Kidney (tissue), 14 donors: ENCODE results near the gene GABRB2. TPM values are rescaled to one million over a fixed set of nuclear protein-coding genes. Genes with fewer than 3 reads are reported as not detected.

Experiments used
- DNase-seq, 5 donors: peaks; one replicate each; pipeline ENCODE4 v3.0.0-alpha.2; 2013 to 2020
- FAIRE-seq: peaks from 2 replicates; lab custom pipeline; 2012; peaks lifted over from hg19 to GRCh38; lab: Jason Lieb, UNC
- H3K27ac ChIP-seq, 2 donors: one replicate each; pipeline ENCODE4 v1.7.0; 2013; ENCODE audit warnings: low read depth in 2 of 2, low read length in 2 of 2, inconsistent platforms in 1 of 2
- H3K27me3 ChIP-seq: one replicate; pipeline ENCODE4 v1.7.1; 2013; ENCODE audit warnings: low read length, inconsistent platforms; ENCODE audit not compliant: control insufficient read depth, insufficient read depth
- H3K36me3 ChIP-seq, 3 donors: one replicate each; pipeline versions ENCODE4 v1.7.0 to v1.7.1; 2013; ENCODE audit warnings: low read length in 3 of 3, control low read depth in 1 of 3, inconsistent platforms in 1 of 3; ENCODE audit not compliant: insufficient read depth in 3 of 3, control insufficient read depth in 2 of 3
- H3K4me1 ChIP-seq, 3 donors: one replicate each; pipeline versions ENCODE4 v1.7.0 to v1.7.1; 2013; ENCODE audit warnings: low read length in 3 of 3, inconsistent platforms in 1 of 3, low read depth in 1 of 3; ENCODE audit not compliant: control insufficient read depth in 2 of 3, insufficient read depth in 2 of 3
- H3K4me3 ChIP-seq, 3 donors: one replicate each; pipeline versions ENCODE4 v1.7.0 to v1.8.1; 2013; ENCODE audit warnings: low read length in 3 of 3, control low read depth in 1 of 3, inconsistent platforms in 1 of 3
- H3K9ac ChIP-seq, 3 donors: one replicate each; pipeline versions ENCODE4 v1.7.0 to v1.7.1; 2013; ENCODE audit warnings: low read length in 3 of 3, control low read depth in 1 of 3, inconsistent platforms in 1 of 3
- H3K9me3 ChIP-seq, 3 donors: one replicate each; pipeline versions ENCODE4 v1.7.0 to v1.7.1; 2013; ENCODE audit warnings: low read length in 3 of 3, control low read depth in 1 of 3, inconsistent platforms in 1 of 3; ENCODE audit not compliant: control insufficient read depth in 2 of 3, insufficient read depth in 1 of 3
- intact Hi-C: fragments of 100-400 bp; cut with DNase I; formaldehyde crosslinking; loops from one replicate; pipeline ENCODE4 v1.11.1; 2022
- polyA plus RNA-seq: library from polyadenylated mRNA; stranded (reverse); fragments of 350-450 nt; fragmentation: Illumina TruSeq; extraction: RNeasy Lipid Tissue Mini Kit (QIAGEN cat#74804); gene quantifications from one replicate; pipeline ENCODE4 v1.2.3, GENCODE V29; 2014; ENCODE audit warnings: low read depth, low replicate concordance; ENCODE audit not compliant: insufficient read depth
- total RNA-seq: library from RNA; stranded (reverse); fragmentation: NEBNext Ultra II Directional; extraction: Animal tissue kit (Norgen Biotek cat#: 25700); gene quantifications from one replicate; pipeline ENCODE4 v1.2.1, GENCODE V29; 2021
- TF ChIP-seq, protein P1 (sequence below): IDR thresholded peaks from 3 replicates; pipeline ENCODE4 v1.5.1; 2012; ENCODE audit warnings: mild to moderate bottlenecking, moderate library complexity, borderline replicate concordance; ENCODE audit not compliant: insufficient read depth; ENCODE audit errors: extremely low read depth
- donor health status: control.
- donor health status: control.
- donor health status: control.
- donor health status: control.
- donor health status: control.
- donor health status: DM: yes; HTN: yes; CAD: no.
- donor health status: Normal renal cell carcinoma (clear cell type).

GABRB2 gene
- total and polyA plus RNA-seq, 2 donors from 2014 or later = 0.90 to 4.4 TPM

DNA sequence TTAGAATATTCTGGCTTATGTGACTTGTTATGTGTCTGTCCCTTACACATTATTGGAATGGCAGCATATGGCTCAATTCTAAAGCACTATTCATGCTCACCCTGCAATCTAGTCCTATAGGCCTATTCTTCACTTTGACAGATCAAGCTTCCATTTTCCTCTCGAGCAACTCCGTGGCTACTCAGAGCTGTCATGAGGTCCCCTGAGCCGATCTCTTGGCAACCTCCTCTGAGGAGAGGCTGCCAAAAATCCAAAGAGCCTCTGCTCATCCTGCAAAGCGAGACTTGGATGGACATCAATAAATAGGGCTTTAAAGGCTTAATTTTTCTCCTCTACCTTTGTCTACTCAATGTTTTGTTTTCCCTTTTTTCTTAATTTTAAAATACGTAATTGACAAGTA is 163.8 kb downstream of the GABRB2 start:
- no peaks in the 10 kb centered on the region for H3K27me3 ChIP-seq
- TF ChIP-seq, protein P1, sequence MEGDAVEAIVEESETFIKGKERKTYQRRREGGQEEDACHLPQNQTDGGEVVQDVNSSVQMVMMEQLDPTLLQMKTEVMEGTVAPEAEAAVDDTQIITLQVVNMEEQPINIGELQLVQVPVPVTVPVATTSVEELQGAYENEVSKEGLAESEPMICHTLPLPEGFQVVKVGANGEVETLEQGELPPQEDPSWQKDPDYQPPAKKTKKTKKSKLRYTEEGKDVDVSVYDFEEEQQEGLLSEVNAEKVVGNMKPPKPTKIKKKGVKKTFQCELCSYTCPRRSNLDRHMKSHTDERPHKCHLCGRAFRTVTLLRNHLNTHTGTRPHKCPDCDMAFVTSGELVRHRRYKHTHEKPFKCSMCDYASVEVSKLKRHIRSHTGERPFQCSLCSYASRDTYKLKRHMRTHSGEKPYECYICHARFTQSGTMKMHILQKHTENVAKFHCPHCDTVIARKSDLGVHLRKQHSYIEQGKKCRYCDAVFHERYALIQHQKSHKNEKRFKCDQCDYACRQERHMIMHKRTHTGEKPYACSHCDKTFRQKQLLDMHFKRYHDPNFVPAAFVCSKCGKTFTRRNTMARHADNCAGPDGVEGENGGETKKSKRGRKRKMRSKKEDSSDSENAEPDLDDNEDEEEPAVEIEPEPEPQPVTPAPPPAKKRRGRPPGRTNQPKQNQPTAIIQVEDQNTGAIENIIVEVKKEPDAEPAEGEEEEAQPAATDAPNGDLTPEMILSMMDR = no peak
- no peak overlapping the region for H3K4me3 ChIP-seq
- H3K9me3 ChIP-seq = no peaks in the 10 kb centered on the region
- no peaks in the 10 kb centered on the region for H3K36me3 ChIP-seq
- FAIRE-seq = no peak
- no peak overlapping the region for H3K9ac ChIP-seq
- H3K4me1 ChIP-seq = no peaks in the 10 kb centered on the region
- no peak overlapping the region for H3K27ac ChIP-seq
- intact Hi-C loops = no loop called here
- DNase-seq = no peak

DNA sequence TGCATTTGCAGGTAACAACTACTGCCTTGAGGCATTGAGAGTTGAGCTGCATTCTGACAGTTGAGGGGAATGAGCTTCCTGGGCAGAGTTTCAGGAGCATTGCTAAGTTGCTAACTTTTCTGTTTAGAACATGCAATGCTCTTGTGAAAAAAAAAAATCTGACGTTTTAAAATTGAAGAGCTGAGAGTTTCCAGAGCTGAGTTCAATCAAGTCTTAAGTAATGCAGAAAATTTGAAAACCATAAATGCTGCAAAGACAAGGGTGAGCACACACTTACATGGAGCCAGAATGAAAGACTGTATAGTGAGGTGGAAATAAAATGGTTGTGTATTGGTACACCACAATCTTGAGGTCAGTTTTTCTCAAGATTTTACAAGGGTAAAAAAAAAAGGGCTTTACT is 166.0 kb downstream of the GABRB2 start:
- no peak overlapping the region for H3K27ac ChIP-seq
- H3K9me3 ChIP-seq = no peaks in the 10 kb centered on the region
- FAIRE-seq (no peak), DNase-seq (no peak)
- intact Hi-C loops = no loop called here
- H3K4me1 ChIP-seq = no peaks in the 10 kb centered on the region
- no peaks in the 10 kb centered on the region for H3K36me3 ChIP-seq
- no peaks in the 10 kb centered on the region for H3K27me3 ChIP-seq
- TF ChIP-seq, protein P1 = no peak
- H3K4me3 ChIP-seq = no peak overlapping the region
- H3K9ac ChIP-seq = no peak overlapping the region

DNA sequence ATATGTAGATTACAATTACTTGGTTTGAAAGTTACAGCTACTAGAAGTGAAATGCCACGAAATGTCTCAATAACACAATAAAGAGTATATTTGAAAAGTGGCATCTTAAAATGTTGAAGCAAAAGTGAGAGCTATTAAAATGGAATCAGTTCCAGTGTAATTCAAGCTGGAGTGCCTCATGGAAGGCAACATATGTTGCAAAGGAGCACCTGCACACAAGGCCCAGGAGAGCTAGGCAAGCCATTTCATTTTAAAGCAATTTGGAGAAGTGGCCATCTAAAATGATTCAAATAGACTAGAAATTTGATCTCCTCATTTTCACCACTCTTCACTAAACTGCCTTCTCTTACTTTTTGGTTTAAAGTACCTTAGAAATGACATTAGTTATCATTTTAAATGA is 167.8 kb downstream of the GABRB2 start:
- H3K27ac ChIP-seq = no peak overlapping the region
- TF ChIP-seq, protein P1 = no peak
- FAIRE-seq (no peak), DNase-seq (no peak)
- no peaks in the 10 kb centered on the region for H3K27me3 ChIP-seq
- H3K9ac ChIP-seq = no peak overlapping the region
- no peaks in the 10 kb centered on the region for H3K4me1 ChIP-seq
- intact Hi-C loops = no loop called here
- H3K36me3 ChIP-seq = no peaks in the 10 kb centered on the region
- H3K9me3 ChIP-seq = no peaks in the 10 kb centered on the region
- H3K4me3 ChIP-seq = no peak overlapping the region

DNA sequence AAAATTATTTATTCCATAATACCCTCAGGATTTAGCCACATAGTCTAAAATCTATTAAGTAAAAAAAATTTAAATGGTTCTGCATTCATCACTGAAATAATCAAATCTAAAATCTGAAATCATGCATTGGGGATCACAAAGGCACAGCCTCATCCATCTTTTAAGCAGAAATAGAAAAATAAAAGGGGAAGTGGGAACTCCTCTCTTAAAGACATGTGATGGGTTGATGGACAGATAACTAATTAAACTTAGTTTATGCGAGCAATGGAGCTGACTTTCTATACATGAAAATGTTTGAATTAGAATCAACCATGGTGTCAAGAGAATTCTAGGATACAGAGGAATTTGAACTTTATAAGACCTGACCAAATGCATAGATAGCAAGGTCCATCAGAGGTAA is 170.5 kb downstream of the GABRB2 start:
- DNase-seq (no peak), FAIRE-seq (no peak)
- H3K27me3 ChIP-seq = no peaks in the 10 kb centered on the region
- no peaks in the 10 kb centered on the region for H3K4me1 ChIP-seq
- no peaks in the 10 kb centered on the region for H3K36me3 ChIP-seq
- H3K9ac ChIP-seq = no peak overlapping the region
- no peaks in the 10 kb centered on the region for H3K9me3 ChIP-seq
- TF ChIP-seq, protein P1 = no peak
- no peak overlapping the region for H3K4me3 ChIP-seq
- intact Hi-C loops = no loop called here
- H3K27ac ChIP-seq = no peak overlapping the region
